ENCODE data around the gene KCNMB4.

The KCNMB4 gene

GRCh38 chr12:70408004-70408790 lies 42.1 kb downstream of the KCNMB4 start:
- TF ChIP-seq SIN3A (IDR thresholded peaks at IDR 0.05; ENCODE audit: borderline replicate concordance, insufficient read depth, low read length) (no peak), TAF1 (IDR thresholded peaks at IDR 0.05; ENCODE audit: borderline replicate concordance, insufficient read depth, low read length) (no peak), POLR2AphosphoS5 (IDR thresholded peaks at IDR 0.05; ENCODE audit: low read depth, low read length) (no peak), FOXP2 (optimal IDR thresholded peaks at IDR 0.05; ENCODE audit: borderline replicate concordance, extremely low read depth, extremely low read length, insufficient read depth) (no peak)
- TF ChIP-seq, protein P1, sequence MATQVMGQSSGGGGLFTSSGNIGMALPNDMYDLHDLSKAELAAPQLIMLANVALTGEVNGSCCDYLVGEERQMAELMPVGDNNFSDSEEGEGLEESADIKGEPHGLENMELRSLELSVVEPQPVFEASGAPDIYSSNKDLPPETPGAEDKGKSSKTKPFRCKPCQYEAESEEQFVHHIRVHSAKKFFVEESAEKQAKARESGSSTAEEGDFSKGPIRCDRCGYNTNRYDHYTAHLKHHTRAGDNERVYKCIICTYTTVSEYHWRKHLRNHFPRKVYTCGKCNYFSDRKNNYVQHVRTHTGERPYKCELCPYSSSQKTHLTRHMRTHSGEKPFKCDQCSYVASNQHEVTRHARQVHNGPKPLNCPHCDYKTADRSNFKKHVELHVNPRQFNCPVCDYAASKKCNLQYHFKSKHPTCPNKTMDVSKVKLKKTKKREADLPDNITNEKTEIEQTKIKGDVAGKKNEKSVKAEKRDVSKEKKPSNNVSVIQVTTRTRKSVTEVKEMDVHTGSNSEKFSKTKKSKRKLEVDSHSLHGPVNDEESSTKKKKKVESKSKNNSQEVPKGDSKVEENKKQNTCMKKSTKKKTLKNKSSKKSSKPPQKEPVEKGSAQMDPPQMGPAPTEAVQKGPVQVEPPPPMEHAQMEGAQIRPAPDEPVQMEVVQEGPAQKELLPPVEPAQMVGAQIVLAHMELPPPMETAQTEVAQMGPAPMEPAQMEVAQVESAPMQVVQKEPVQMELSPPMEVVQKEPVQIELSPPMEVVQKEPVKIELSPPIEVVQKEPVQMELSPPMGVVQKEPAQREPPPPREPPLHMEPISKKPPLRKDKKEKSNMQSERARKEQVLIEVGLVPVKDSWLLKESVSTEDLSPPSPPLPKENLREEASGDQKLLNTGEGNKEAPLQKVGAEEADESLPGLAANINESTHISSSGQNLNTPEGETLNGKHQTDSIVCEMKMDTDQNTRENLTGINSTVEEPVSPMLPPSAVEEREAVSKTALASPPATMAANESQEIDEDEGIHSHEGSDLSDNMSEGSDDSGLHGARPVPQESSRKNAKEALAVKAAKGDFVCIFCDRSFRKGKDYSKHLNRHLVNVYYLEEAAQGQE (IDR thresholded peaks at IDR 0.05; ENCODE audit: insufficient read depth in 1 of 2, low read depth in 2 of 2, low read length in 2 of 2) = no peak

DNA sequence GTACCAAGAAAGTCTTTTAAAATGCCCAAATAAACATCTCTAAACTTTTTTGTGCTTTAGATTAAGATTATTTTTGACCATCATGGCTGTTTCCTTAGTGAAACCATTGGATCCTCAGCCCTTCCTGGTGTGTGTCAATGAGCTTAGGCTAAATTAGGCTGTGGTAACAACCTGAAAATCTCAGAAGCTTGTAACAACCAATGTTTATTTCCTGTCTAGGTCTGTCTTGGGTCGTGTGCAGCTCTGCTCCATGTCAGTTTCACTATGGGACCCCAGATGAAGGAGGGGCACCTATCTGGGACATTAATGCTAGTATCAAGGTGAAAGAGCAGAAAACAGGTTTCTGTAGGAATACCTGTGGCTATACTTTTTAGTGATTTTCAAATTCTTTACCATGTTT lies 49.9 kb downstream of the KCNMB4 start:
- TF ChIP-seq POLR2AphosphoS5 (IDR thresholded peaks at IDR 0.05; ENCODE audit: low read depth, low read length) (no peak), FOXP2 (optimal IDR thresholded peaks at IDR 0.05; ENCODE audit: borderline replicate concordance, extremely low read depth, extremely low read length, insufficient read depth) (no peak), TAF1 (IDR thresholded peaks at IDR 0.05; ENCODE audit: borderline replicate concordance, insufficient read depth, low read length) (no peak), SIN3A (IDR thresholded peaks at IDR 0.05; ENCODE audit: borderline replicate concordance, insufficient read depth, low read length) (no peak)
- TF ChIP-seq, protein P1 (IDR thresholded peaks at IDR 0.05; ENCODE audit: insufficient read depth in 1 of 2, low read depth in 2 of 2, low read length in 2 of 2) = no peak

- TF ChIP-seq, protein P1 (IDR thresholded peaks at IDR 0.05; ENCODE audit: insufficient read depth in 1 of 2, low read depth in 2 of 2, low read length in 2 of 2) = no peak
- TF ChIP-seq FOXP2 (optimal IDR thresholded peaks at IDR 0.05; ENCODE audit: borderline replicate concordance, extremely low read depth, extremely low read length, insufficient read depth) = no peak
- no peak for TF ChIP-seq SIN3A (IDR thresholded peaks at IDR 0.05; ENCODE audit: borderline replicate concordance, insufficient read depth, low read length)
- TF ChIP-seq TAF1 (IDR thresholded peaks at IDR 0.05; ENCODE audit: borderline replicate concordance, insufficient read depth, low read length) = no peak
- TF ChIP-seq POLR2AphosphoS5 (IDR thresholded peaks at IDR 0.05; ENCODE audit: low read depth, low read length) = no peak
These were observed 51.0 kb downstream of the KCNMB4 start for GRCh38 chr12:70417121-70417520.

DNA sequence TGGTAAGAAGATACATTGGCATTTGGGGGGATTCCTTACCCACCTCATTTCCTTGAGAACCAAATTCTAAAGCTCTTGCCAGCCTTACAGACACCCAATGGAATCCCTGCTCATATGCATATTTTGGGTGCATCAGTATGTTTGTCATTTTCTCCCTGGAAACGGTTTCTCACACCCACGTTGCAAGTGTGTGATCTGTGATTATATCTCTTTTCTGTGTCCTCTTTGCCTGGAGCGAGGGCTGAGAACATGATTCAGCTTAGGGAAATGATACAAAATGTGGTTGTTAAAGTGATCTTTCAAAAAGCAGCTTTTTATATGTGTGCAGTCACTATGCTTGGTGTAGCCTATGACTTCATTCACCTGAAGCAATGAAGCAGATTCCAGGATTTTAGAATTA lies 52.0 kb downstream of the KCNMB4 start:
- TF ChIP-seq SIN3A (IDR thresholded peaks at IDR 0.05; ENCODE audit: borderline replicate concordance, insufficient read depth, low read length) (no peak), POLR2AphosphoS5 (IDR thresholded peaks at IDR 0.05; ENCODE audit: low read depth, low read length) (no peak), TAF1 (IDR thresholded peaks at IDR 0.05; ENCODE audit: borderline replicate concordance, insufficient read depth, low read length) (no peak), FOXP2 (optimal IDR thresholded peaks at IDR 0.05; ENCODE audit: borderline replicate concordance, extremely low read depth, extremely low read length, insufficient read depth) (no peak)
- TF ChIP-seq, protein P1 (IDR thresholded peaks at IDR 0.05; ENCODE audit: insufficient read depth in 1 of 2, low read depth in 2 of 2, low read length in 2 of 2) = no peak

Measured in PFSK-1 (cell line).